Embryonic facial prominence (tissue), 1 donor: Measurements from ENCODE around the gene WAS.

Experiments used
- DNase-seq: peaks from one replicate; pipeline ENCODE4 v3.0.0-alpha.2; 2016; ENCODE audit errors: extremely low spot score

Gene WAS

DNA sequence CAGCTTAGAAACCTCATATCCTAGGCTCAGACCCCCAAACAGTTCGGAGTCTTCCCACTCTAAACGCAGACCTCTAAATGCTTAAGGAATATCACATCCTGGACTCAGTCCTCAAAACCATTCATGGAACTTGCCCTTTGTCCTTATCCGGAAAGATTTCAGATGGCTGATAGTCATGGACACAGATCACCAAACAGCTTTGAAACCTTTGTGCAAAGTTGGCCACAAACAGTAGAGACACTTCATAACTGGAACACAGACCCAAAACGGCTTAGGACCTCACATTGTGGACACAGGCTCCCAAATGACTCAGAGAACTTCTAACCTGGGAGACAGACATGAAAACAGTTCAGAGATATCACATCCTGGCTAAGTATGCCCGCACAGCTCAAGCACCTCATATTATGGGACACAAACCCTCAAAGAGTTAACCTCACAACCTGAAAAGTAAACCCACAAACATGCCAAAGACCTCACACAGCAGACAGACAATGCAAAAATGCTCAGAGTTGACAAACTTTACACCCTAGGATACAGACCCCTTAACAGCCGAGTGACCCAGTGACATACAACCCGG lies 28.4 kb downstream of the WAS start:
- DNase-seq = no peak

DNA sequence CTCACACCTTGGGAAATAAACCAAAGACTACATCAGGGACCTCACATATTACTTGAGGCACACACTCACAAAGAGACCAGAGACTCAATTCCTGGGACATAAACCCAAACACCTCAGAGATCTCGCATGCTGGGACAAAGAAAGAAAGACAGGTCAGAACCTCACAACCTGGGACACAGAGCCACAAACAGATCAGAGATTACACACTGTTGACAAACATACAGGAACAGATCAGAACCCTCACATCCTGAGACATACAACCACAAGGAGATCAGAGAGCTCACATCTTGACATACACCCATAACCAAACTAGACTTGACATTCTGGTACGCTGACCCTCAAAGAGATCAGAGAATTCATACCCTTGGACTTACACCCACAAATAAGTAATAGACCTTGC lies 30.2 kb downstream of the WAS start:
- DNase-seq = no peak

DNA sequence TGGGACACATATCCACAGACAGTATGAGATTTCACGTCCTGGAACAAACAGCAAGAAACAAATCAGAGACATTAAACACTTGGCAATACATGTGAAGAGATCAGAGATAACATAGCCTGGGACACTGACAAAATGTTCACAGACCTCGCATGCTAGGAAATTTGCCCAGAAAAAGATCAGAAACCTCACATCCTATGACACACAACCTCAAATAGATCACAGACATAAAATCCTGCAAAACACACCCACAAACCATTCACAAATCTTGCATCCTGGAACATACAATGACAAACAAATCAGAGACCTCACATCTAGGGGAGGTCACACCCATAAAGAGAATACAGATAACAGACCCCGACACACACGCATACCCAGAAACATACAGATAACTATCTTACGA lies 31.0 kb downstream of the WAS start:
- no peak for DNase-seq

DNA sequence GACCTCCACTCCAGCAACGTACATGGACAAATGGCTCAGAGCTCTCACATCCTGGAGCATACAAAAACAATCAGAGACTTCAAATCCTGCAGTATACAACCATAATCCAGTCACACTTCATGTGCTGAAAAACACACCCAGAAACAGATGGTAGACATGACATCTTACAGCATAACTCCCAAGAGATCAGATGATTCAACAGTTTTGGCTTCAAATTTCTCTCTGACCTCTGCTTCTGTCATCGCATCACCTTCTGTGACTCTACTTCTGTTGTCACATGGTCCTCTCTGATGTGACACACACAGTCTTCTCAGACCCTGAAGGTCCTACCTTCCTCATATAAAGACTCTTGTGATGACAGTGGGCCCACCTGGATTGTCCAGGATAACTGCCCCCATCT lies 31.5 kb downstream of the WAS start:
- no peak for DNase-seq

DNA sequence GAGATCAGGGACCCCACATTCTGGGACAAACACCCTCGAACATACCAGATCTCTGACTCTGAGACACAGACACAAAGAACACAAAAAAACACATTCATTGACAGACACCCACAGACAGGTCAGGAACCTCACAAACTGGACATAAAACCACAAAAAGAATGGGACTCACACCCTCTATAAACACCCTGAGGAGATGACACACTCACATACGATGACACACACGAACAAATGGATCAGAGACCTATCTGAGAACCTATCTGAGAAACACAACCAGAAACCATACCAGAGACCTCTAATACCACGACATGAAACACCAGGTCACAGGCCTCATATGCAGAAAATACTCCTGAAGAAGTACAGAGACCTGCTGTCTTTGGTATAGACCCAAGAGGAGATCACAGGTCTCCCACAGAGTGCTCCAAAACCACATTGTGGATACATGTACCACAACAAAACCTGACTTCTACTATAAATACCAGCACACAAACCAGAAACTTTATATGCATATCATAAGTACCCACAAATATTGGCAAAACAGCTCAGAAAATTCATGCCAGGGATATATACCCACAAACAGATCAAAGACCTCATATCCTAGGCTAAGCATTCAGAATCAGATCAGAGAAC lies 32.4 kb downstream of the WAS start:
- DNase-seq = no peak

DNA sequence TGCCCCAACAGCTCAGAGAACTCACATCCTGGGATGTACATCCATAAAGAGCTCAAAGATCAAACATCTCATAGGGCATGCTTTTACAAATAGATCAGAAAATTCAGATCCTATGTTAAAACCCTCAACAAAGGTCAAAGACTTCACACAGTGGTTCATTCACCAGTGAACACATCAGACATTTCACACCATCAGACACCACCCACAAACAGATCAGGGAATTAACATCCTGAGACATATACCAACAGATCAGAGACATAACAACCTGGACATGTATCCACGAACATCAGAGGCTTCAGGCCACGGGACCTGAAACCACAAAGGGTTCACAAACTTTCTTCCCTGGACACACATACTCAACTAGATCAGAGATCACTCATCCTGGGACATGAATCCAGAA lies 36.4 kb downstream of the WAS start:
- DNase-seq = no peak

DNA sequence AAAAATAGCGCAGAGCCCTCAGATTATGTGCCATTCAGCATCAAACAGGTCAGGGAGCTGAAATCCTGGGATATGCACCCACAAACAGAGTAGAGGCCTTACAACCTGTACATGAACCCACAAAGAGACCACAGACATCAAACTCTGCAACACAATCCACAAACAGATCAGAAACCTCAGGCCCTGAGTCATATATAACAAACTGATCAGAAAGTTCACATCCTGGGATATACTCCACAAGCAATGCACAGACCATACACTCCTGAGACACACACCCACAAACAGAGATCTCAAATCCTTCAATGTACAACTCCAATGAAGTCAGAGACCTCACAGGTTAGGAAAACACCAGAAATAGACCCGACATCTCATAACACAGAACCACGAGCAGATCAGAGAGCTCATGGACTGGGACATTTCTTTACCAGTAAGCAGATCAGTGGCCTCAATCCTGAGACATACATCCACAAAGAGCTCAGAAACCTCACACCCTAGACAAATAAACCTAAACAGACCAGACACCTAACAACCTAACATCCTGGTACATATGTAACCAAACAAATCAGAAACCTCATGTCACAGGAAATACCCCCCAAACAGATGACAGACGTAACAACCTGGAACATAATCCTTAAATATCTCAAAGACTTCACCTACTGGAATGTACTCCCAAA lies 37.1 kb downstream of the WAS start:
- no peak for DNase-seq

DNA sequence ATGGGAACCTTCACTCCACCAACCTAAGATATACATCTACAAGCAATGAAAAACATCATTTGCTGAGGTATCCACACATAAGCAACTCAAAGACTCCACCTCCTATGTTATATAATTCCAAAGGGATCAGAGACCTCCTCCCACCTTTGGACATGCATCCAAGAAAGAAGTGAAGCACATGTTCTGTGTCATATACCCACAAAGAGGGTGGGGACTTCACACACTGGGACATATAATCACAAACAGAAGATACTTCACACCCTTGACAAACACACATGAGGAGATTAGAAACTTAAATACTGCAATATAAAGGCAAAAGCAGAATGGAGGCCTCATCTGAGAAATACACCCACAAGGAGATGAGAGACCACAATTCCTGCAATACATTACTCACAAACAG lies 38.3 kb downstream of the WAS start:
- DNase-seq = no peak

DNA sequence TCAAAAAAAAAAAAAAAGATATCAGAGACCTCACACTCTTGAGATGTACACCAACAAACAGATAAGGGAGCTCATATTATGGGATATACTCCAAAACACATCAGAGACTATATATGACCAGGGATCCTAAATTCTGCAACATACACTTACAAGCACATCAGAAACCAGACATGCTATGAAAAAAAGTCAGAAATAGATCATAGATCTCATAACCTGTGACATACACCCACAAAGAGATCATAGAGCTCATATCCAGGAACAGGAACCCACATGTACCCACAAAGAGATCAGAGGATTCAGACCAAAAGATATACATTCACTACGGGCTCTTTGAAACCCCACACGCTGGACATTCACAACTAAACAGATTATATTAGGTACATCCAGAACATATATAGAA lies 43.0 kb downstream of the WAS start:
- DNase-seq = no peak

DNA sequence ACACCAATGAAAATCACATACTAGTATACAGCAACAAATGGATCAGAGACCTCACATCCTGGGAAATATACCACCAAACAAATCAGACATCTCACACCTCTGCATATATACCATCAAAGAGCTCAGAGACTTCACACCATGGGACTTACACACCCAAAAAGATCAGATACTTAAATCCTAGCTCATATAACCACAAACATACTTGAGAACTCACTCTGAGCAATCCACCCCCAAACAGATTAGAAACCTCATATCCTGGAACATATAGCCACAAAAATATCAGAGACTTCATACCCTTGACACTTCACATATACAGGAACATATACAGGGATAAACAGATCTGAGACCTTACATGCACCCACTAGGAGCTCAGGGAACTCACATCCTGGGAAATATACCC lies 45.1 kb downstream of the WAS start:
- DNase-seq = no peak

DNA sequence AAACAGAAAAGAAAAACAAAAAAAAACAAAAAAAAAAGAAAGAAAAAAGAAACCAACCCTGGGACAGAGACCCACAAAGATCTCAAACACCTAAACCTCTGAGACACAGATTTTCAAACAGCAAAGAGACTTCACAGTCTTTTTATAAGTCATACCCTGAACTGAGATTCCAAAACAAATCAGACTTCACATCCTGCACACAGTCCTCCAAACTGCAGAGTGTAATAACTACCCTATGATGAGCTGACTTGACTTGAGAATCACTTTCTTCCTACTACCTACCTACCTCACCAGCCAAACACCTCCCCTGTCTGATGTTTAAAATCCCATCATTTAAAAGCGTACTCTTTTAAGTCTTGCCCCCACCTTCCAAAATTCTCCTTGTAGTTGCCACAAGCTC lies 52.7 kb downstream of the WAS start:
- DNase-seq = no peak

DNA sequence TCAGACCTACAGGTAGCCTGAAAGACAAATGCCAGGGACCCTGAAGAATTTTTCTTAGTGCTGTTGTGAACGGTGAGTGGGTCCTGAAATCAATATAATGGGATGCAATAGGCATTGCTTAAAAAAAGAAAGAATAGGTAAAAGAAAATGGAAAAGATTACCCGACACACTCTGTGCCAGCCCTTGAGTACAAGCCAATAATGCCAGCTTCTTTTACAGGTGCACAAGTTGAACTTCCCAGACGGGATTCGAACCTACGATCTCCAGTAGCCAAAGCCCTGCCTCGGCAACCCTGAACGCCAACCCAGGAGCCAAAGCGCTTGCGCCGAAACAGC lies 53.2 kb downstream of the WAS start:
- DNase-seq = no peak

DNA sequence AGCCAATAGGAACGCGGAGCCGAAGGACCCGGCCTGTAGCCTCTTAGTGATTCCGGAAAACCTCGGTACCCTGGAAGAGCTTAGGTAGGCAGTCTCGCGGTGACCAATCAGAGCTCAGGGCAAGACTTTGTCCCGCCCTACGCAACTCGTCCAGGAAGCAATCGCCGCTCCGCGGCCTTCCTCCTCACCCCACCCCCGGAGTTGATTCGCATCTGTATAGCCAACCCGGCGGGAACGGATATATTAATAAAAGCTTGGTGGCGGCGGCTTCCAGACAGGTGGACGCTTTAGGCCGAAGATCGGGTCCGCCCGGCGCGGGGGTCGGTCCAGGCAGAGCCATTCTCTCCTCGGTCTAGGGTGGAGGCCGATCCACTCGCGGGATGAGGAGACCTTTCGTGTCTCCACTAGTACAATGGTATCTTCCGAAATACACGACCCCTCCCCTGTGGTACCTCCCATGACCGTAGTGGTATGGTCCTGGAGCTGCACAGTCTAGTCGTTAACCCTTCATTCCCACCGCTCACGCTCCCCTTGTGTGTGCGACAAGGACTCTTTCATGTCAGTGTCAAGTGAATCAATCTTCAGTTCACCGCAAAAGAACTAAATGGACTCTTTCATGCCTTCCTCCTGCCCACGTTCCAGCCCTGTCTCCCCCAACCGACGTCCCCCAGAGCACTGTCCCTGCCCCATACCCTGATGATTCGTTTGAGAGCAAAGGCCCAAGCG lies 53.8 kb downstream of the WAS start:
- peak; percentile 93 for DNase-seq

DNA sequence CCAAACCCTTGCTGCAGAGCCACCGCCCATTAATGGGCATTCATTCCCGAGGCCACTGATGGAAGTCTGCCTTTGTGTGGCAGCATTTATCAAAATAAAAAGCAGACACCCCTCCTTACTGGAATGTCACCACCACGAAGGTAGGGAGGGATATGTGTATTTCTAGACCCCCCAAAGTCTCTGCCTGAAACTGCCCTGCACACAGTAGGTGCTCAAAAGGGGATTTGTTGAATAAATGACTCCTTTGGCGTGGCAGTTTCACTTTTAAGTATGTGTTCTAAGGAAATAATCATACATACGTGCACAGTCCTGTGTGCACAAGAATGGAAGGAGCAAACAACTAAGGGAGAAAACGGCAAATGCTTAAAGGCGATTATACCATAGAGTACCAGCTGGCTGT lies 54.3 kb downstream of the WAS start:
- DNase-seq = no peak
